ENCODE measurements around the gene LDLRAD2. TPM values are rescaled to one million over a fixed set of nuclear protein-coding genes. Genes with fewer than 3 reads are reported as not detected.

The LDLRAD2 gene
- total and polyA plus RNA-seq, 9 of the 15 experiments (the other 6 are each of a cell fraction or from before 2014, with no cell fraction given) = 0.45 to 0.48 TPM; not detected in 7

- no peak for TF ChIP-seq MTA1 (IDR thresholded peaks at IDR 0.05; ENCODE audit: borderline replicate concordance)
- no peak for TF ChIP-seq FIP1L1 (IDR thresholded peaks at IDR 0.05; ENCODE audit: low read depth, low read length, poor library complexity, severe bottlenecking)
- no peak for TF ChIP-seq EP400 (IDR thresholded peaks at IDR 0.05)
- 0 out of 2 replicates have a peak, but pooled peaks have one; percentile 6 for TF ChIP-seq NFE2 (IDR thresholded peaks at IDR 0.05; ENCODE audit: low read depth)
- TF ChIP-seq TAF15 (IDR thresholded peaks at IDR 0.05; ENCODE audit: low read depth, low read length) = no peak
- no peak for TF ChIP-seq FOXM1 (IDR thresholded peaks at IDR 0.05; ENCODE audit: low read depth)
- TF ChIP-seq FOXM1 (CRISPR knock-in tag; IDR thresholded peaks at IDR 0.05; ENCODE audit: low read depth) = no peak
- no peak for TF ChIP-seq FOXP1 (CRISPR knock-in tag; IDR thresholded peaks at IDR 0.05)
- TF ChIP-seq RBM17 (IDR thresholded peaks at IDR 0.05; ENCODE audit: borderline replicate concordance, low read depth, low read length) = no peak
- TF ChIP-seq ZBTB34 (CRISPR knock-in tag; IDR thresholded peaks at IDR 0.05) = no peak
- no peak for TF ChIP-seq SMARCA5 (IDR thresholded peaks at IDR 0.05)
- TF ChIP-seq GATAD2B (IDR thresholded peaks at IDR 0.05; ENCODE audit: borderline replicate concordance) = peak; percentile 47; the same call in 1 of the 2 replicates
- TF ChIP-seq CBX8 (IDR thresholded peaks at IDR 0.05; ENCODE audit: borderline replicate concordance, extremely low read depth, low read depth, low read length, poor library complexity, severe bottlenecking) = no peak
- TF ChIP-seq FOXP4 (CRISPR knock-in tag; IDR thresholded peaks at IDR 0.05; ENCODE audit: borderline replicate concordance) = no peak
- TF ChIP-seq ZNF134 (CRISPR knock-in tag; conservative IDR thresholded peaks at IDR 0.05) = peak; percentile 54; the same call in 1 of the 2 replicates
- no peak for TF ChIP-seq ZNF263 (CRISPR knock-in tag; IDR thresholded peaks at IDR 0.05; ENCODE audit: borderline replicate concordance)
- TF ChIP-seq ZNF239 (CRISPR knock-in tag; IDR thresholded peaks at IDR 0.05) = no peak
- TF ChIP-seq GMEB1 (CRISPR knock-in tag; IDR thresholded peaks at IDR 0.05) = no peak
- TF ChIP-seq ZKSCAN8 (CRISPR knock-in tag; IDR thresholded peaks at IDR 0.05) = no peak
- TF ChIP-seq DDX20 (tag; IDR thresholded peaks at IDR 0.05; ENCODE audit: low read depth) = no peak
- TF ChIP-seq TFE3 (CRISPR knock-in tag; IDR thresholded peaks at IDR 0.05) = no peak; the same call in 1 of the 2 replicates
Measured at GRCh38 chr1:21779613-21780521, 32.2 kb upstream of the LDLRAD2 start (continued).

Measured in K562 (cell line).